PFSK-1 (cell line): ENCODE measurements around the gene DDX39A.

ENCODE experiments used
- FOXP2 ChIP-seq: optimal IDR thresholded peaks from 2 replicates; pipeline ENCODE3; 2011; ENCODE audit warnings: borderline replicate concordance, control low read depth, inconsistent platforms; ENCODE audit not compliant: insufficient read depth; ENCODE audit errors: extremely low read length, extremely low read depth
- POLR2AphosphoS5 ChIP-seq: IDR thresholded peaks from 2 replicates; pipeline ENCODE4 v1.6.1; 2012; ENCODE audit warnings: low read depth, mild to moderate bottlenecking, control low read depth, low read length, moderate library complexity
- SIN3A ChIP-seq: IDR thresholded peaks from 2 replicates; pipeline ENCODE4 v1.6.1; 2012; ENCODE audit warnings: mild to moderate bottlenecking, low read length, moderate library complexity, borderline replicate concordance; ENCODE audit not compliant: insufficient read depth
- TAF1 ChIP-seq: IDR thresholded peaks from 2 replicates; pipeline ENCODE4 v1.6.1; 2012; ENCODE audit warnings: low read length, control low read depth, borderline replicate concordance; ENCODE audit not compliant: insufficient read depth
- TF ChIP-seq, protein P1 (sequence below), 2 experiments: IDR thresholded peaks; 2 replicates each; pipeline versions ENCODE4 v1.6.1 to v1.8.0; 2011 to 2012; ENCODE audit warnings: low read depth in 2 of 2, low read length in 2 of 2, control low read depth in 1 of 2, inconsistent platforms in 1 of 2, mild to moderate bottlenecking in 1 of 2, moderate library complexity in 1 of 2; ENCODE audit not compliant: insufficient read depth in 1 of 2

The DDX39A gene

DNA sequence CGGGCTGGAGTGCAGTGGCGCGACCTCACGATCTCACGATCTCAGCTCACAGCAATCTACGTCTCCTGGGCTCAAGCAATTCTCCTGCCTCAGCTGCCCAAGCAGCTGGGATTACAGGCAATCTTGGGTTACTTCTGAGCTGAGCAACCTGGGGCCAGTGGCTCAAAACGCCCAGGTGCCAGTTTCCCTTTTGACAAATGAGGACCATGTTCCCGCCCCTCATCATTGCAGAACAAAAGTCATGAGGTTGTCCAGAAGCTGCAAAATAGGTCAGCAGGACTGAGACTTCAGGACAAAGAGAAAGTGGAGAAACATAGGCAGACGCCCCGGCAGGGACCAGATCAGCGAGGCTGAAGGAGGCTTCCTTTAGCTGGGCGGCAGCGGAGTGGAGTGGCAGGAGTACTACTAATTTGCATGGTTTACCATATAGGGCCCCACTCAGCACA, 41.2 kb downstream of the DDX39A start:
- no peak for TF ChIP-seq POLR2AphosphoS5
- TF ChIP-seq, protein P1, sequence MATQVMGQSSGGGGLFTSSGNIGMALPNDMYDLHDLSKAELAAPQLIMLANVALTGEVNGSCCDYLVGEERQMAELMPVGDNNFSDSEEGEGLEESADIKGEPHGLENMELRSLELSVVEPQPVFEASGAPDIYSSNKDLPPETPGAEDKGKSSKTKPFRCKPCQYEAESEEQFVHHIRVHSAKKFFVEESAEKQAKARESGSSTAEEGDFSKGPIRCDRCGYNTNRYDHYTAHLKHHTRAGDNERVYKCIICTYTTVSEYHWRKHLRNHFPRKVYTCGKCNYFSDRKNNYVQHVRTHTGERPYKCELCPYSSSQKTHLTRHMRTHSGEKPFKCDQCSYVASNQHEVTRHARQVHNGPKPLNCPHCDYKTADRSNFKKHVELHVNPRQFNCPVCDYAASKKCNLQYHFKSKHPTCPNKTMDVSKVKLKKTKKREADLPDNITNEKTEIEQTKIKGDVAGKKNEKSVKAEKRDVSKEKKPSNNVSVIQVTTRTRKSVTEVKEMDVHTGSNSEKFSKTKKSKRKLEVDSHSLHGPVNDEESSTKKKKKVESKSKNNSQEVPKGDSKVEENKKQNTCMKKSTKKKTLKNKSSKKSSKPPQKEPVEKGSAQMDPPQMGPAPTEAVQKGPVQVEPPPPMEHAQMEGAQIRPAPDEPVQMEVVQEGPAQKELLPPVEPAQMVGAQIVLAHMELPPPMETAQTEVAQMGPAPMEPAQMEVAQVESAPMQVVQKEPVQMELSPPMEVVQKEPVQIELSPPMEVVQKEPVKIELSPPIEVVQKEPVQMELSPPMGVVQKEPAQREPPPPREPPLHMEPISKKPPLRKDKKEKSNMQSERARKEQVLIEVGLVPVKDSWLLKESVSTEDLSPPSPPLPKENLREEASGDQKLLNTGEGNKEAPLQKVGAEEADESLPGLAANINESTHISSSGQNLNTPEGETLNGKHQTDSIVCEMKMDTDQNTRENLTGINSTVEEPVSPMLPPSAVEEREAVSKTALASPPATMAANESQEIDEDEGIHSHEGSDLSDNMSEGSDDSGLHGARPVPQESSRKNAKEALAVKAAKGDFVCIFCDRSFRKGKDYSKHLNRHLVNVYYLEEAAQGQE (IDR thresholded peaks at IDR 0.05; ENCODE audit: insufficient read depth in 1 of 2, low read depth in 2 of 2, low read length in 2 of 2): no peak
- no peak for TF ChIP-seq SIN3A
- TF ChIP-seq FOXP2: no peak
- no peak for TF ChIP-seq TAF1

GRCh38 chr19:14375582-14376291, 43.4 kb downstream of the DDX39A start:
- TF ChIP-seq, protein P1 (IDR thresholded peaks at IDR 0.05; ENCODE audit: insufficient read depth in 1 of 2, low read depth in 2 of 2, low read length in 2 of 2): no peak
- no peak for TF ChIP-seq FOXP2
- TF ChIP-seq TAF1: no peak
- TF ChIP-seq SIN3A: no peak
- TF ChIP-seq POLR2AphosphoS5: no peak

- no peak for TF ChIP-seq TAF1
- TF ChIP-seq FOXP2: no peak
- TF ChIP-seq, protein P1 (IDR thresholded peaks at IDR 0.05; ENCODE audit: insufficient read depth in 1 of 2, low read depth in 2 of 2, low read length in 2 of 2): no peak
- TF ChIP-seq SIN3A: no peak
- no peak for TF ChIP-seq POLR2AphosphoS5
Observed at GRCh38 chr19:14375055-14375581, 44.0 kb downstream of the DDX39A start.

DNA sequence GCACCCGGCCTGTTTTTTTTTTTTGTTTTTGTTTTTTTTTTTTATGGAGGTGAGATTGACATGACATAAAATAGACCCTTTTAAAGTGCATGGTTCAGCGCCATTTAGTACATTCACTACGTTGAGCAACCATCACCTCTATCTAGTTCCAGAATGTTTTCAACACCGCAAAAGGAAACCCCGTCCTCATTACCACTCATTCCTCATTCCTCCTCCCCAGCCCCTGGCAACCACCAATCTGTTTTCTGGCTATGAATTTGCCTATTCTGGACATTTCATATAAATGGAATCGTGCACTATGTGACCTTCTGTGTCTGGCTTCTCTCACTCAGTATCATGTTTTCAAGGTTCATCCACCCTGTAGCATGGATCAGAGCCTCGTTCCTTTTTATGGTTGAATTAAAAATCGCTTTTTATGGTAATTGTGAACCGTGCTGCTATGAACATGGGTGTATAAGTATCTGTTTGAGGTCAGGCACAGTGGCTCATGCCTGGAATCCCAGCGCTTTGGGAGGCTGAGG, 47.8 kb downstream of the DDX39A start:
- TF ChIP-seq TAF1 (no peak), FOXP2 (no peak), SIN3A (no peak), POLR2AphosphoS5 (no peak)
- TF ChIP-seq, protein P1 (IDR thresholded peaks at IDR 0.05; ENCODE audit: insufficient read depth in 1 of 2, low read depth in 2 of 2, low read length in 2 of 2): no peak

GRCh38 chr19:14370940-14371280, 48.2 kb downstream of the DDX39A start:
- TF ChIP-seq, protein P1 (IDR thresholded peaks at IDR 0.05; ENCODE audit: insufficient read depth in 1 of 2, low read depth in 2 of 2, low read length in 2 of 2): no peak
- TF ChIP-seq FOXP2 (no peak), TAF1 (no peak), SIN3A (no peak), POLR2AphosphoS5 (no peak)
